NCI-H2227 (cell line): ENCODE data around the gene RBM6.
"Not testable (repeated sequence)": the region's sequence is repeated elsewhere in the genome, so short reads cannot be mapped to it uniquely, and the experiment has no call there.

Experiments
- DNase-seq: peaks from one replicate; lab custom pipeline; 2025; ENCODE audit not compliant: unreplicated experiment; lab: John Stamatoyannopoulos, UW

The RBM6 gene, protein sequence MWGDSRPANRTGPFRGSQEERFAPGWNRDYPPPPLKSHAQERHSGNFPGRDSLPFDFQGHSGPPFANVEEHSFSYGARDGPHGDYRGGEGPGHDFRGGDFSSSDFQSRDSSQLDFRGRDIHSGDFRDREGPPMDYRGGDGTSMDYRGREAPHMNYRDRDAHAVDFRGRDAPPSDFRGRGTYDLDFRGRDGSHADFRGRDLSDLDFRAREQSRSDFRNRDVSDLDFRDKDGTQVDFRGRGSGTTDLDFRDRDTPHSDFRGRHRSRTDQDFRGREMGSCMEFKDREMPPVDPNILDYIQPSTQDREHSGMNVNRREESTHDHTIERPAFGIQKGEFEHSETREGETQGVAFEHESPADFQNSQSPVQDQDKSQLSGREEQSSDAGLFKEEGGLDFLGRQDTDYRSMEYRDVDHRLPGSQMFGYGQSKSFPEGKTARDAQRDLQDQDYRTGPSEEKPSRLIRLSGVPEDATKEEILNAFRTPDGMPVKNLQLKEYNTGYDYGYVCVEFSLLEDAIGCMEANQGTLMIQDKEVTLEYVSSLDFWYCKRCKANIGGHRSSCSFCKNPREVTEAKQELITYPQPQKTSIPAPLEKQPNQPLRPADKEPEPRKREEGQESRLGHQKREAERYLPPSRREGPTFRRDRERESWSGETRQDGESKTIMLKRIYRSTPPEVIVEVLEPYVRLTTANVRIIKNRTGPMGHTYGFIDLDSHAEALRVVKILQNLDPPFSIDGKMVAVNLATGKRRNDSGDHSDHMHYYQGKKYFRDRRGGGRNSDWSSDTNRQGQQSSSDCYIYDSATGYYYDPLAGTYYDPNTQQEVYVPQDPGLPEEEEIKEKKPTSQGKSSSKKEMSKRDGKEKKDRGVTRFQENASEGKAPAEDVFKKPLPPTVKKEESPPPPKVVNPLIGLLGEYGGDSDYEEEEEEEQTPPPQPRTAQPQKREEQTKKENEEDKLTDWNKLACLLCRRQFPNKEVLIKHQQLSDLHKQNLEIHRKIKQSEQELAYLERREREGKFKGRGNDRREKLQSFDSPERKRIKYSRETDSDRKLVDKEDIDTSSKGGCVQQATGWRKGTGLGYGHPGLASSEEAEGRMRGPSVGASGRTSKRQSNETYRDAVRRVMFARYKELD

DNA sequence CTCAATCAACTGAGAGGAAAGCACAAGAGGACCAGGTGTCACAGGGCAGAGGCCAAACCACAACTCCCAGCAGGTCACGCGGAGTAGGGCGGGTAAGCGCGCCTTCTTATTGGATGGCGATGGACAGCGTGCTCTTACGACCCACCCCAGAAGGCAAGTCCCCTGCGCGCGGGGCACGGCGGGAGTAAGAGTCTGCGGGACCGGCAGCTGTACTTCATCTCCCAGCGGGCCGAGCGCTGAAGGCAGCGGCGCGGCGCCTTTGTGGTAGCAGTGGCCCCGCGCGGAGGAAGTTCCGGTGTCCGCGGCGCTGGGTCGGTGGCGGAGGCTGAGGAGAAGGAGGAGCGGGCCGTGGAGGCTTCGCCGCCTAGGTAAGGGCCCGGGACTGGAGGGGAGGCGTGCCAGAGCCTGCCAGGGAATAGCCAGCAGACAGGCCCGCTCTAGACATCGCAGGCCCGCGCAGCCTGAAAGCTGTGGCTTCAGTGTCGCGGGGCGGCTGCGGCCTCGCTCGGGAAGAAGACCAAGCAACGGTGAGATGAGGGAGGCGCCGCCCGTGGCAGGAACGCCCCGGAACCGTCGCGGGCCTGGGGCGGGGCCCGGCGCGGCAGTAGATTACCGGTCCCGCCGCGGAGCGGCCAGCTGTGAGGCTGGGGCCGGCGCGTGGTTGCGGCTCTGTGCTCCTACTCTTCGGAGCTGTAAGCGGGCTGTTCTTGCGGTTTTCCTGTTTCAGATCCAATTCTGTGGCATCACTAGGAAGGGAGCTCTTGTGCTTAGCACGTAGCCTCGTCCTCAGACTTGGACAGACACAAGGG lies at the start of gene RBM6:
RBM6 (plus strand) TSS at position 293 of the 809 bp plus-strand sequence. CDS start 22,492 bp downstream, outside the sequence.
- peak; percentile 95 for DNase-seq

DNA sequence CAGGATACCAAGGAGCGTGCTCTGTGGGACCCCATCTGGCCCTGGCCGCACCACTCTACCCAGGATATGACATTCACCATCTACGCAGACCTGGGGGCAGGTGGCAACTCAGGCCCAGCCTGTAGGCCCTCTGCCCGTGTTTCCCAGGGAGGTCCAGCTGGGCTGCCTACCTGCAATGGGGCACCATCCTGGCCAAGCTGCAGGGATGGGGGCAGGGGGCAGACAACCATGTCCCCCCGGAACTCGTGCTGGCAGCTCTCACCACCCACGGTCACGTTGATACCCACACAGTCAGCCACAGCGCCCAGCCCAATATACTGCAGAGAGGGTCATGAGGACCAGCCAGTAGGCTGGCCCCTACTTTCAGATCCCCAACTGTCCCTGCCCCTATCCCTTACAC lies 44.2 kb upstream of the RBM6 start:
- DNase-seq: no peak

DNA sequence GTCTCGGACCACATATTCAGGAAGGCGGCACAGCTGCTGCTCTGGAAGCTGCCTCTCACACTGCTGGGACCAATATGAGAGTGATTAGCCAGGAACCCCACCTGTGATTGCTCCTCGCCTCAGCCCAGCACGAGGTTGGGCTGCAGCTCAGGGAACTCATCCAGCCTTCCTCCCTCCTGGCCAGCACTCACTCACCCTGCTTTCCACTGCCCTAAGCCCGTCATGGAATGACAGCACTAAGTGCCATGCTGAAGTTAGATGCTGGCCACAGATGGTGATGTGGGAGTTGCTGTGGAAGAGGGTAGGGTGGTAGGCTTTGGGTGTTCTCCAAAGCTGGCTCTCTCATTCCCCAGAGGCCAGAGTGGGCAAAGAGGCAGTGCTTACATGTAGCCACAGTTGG lies 43.6 kb upstream of the RBM6 start:
- no peak for DNase-seq

DNA sequence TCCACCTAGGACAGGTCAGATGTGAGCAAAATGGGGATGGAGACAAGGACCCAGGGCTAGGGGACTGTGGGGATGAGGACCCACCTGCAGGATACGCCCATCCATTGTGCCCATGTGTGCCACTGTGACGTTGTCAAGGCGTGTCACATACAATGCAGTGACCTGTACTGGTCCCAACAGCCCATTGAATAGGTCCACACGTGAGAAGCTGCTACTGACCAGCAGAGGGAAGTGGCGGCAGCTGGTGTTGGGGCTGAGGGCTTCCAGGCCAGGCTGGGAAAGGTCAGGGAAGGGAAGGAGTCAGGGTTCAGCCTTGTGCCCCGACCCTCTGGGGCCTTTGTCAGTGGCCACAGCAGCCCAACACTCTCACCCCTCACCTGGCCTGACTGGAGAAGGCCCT lies 41.0 kb upstream of the RBM6 start:
- no peak for DNase-seq

DNA sequence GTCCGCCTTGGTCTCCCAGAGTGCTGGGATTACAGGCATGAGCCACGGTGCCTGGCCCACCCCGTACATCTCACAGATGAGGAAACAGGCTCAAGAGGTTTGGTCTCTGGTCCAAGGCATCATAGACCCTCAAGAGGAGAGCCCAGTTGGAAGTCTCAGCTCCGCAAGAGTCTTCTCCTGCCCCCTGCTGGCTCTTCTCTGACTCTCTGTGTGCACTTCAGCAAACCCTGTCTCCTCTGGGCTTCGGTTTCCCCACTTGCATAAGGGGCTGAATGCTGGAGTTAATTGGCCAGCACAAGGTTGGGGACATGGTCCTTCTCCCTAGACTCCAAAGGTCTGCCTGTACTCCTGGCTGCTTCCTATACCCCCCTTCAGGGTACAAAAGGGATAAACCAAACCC lies 40.1 kb upstream of the RBM6 start:
- DNase-seq: no peak

DNA sequence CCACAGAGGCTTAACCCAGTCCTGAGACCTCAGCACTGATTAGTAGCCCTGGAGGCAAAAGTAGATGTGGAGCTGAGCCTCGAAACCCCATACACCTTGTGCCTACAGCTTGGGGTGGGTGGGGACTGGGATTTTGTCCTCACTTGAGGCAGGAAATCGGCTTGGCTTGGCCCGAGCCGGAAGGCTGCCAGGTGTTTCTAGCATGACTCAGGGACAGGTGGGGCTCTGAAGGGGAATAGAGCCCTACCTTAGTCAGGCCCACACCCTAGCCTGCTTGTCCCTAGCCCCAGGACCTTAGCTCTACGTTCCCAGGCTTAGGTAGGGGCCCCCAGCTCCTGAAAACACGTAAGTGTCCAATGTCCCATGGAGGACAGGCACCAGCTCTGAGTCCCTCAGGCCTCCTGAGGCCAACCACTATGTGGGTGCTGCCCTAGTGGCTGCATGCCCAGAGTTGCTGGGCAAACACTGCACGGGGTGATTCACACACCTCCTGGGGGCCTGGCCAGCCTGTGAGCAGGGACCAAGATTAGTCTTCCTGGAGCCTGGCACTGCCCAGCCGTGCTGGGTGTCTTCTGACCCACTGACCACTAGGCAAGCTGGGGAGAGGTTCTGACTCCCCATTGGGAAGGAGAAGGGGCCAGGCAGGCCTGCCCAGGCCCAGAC lies 39.3 kb upstream of the RBM6 start:
- no peak for DNase-seq

DNA sequence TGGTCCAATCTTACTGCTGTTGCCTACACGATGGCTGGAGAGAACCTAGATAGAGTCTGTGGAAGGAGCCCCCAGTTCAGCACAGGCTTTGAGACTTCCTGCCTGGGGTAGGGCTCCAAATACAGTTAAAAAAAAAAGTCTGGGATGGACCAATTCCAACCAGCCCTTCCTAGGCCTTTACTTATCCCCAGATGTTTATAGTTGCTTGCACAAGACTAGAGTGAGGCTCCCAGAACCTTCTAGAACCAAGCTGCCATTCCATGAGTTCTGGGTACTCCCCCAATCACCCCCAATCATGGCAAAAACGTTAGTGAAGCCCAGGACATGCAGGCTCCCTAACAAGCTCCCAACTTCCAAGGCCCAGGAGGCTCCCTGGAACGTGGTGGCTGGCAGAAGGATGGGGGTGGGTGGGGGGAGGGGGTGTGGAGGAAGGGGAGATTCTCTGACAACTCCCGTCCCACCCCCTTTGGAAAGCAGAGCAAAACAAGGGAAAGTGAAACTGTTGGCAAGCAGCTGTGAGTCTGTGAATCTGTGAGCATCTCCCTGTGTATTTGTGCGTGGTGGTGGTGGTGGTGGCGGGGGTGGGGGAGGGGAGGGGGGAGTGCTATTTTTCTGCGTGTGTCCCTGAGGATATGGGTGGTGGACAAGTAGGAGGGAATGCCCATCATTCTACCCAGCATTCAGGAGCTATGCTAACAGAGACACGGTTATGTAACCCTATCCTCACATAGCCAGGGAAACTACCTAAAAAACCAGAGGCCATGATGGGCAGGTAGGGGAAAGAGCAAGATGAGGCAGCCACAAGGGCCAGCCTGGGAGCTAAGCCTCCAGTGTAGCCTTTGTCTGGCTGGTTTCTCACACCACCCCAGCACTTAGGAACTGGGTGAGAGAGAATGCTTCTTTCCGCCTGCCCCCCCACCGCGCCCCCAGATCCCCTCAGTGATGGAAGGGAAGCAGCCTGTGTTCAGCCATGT lies 38.3 kb upstream of the RBM6 start:
- DNase-seq: no peak

DNA sequence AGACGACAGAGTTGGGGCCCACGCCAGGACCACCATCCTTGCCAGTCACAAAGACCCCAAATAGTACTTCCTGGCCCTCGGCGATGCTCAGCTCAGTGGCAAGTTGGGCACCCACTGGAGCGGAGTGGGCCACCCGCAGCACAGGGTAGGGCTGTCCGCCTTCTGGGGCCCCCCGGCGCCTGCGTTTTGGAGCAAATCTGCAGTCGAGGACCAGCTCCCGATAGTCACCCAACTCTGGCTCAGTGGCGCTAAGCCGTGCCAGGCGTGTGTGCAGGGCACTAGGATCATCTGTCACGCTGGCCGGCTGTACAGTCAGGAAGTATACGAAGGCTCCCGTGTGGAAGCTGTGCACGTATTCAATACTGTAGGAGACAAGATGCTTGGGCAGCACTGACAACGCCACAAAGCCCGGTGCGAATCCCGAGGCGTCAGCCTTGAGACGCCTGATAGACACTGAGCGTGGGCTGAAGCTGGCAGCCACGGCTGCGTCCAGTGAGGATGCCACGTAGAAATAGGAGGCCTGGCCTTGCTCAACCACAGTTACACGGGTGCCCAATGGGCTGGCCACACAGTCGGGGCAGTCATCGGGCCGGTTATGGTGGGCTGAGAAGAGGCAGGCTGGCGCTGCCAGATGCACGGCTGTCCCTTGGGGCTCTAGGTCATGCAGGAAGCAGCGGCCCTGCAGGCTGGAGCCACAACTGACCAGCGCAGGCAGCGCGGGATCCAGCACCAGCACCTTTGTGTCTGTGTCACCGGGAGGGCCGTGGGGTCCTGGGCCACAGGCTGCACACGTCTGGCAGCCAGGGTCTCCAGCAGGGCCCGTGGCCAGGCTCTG lies 37.2 kb upstream of the RBM6 start:
- DNase-seq: no peak

DNA sequence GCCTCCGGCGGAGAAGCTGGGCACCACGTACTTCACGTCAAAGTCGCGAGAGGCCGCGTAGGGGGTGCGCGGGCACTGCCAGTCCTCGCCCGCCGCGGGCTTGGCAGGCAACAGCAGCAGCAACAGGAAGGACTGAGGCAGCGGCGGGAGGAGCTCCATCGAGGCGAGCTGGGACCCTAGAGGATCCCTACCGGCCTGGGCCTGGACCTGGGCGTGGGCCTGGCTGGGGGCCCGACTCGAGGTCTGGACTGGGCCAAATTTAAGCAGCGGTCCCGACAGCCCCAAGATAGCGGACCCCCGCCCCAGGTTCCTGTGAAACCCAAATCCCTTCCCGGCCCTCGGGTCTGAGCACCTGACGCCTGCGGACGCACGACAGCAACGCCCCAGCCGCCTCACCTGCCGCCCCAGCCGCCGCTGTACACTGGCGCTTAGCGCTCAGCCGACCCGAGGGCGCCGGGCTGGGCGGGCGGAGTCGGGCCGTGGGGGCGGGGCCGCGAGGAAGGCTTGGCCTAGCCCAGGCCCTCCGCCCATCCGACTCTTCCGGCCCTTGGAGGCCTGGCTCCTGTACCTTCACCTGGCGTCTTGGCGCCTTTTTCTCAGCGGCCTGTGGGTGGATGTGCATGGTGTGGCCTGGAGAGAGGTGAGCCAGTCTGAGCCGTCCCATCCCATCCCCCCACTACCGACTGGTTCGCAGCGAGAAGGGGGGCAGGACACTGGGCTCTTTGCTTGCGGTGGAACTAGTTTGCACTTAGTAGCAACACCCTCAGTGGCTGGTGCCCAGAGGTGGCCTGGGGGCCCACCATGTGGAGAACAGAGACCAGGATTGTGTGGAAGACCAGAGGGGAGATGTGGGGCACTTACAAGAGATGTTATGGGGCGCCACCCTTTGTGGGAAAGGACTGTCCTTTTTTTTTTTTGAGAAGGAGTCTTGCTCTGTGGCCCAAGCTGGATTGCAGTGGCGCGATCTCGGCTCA lies 36.2 kb upstream of the RBM6 start, which contains the start of gene MST1R:
MST1R (minus strand) TSS at position 423 of the 974 bp plus-strand sequence; CDS start at position 159, 264 bp downstream.
- no peak for DNase-seq

DNA sequence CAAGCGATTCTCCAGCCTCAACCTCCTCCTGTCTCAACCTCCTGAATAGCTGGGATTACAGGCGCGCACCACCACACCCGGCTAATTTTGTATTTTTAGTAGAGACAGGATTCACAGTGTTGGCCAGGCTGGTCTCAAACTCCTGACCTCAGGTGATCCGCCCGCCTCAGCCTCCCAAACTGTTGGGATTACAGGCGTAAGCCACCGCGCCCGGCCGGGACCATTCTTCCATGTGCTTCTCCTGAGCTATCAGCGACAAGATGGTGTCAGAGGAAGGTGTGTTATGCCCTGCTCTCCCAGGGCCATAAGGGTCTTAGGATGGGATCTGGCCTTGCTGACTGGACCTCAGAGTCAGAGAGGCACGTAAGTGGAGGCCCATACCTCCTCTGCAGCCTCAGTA lies 35.5 kb upstream of the RBM6 start:
- DNase-seq: not testable (repeated sequence)

DNA sequence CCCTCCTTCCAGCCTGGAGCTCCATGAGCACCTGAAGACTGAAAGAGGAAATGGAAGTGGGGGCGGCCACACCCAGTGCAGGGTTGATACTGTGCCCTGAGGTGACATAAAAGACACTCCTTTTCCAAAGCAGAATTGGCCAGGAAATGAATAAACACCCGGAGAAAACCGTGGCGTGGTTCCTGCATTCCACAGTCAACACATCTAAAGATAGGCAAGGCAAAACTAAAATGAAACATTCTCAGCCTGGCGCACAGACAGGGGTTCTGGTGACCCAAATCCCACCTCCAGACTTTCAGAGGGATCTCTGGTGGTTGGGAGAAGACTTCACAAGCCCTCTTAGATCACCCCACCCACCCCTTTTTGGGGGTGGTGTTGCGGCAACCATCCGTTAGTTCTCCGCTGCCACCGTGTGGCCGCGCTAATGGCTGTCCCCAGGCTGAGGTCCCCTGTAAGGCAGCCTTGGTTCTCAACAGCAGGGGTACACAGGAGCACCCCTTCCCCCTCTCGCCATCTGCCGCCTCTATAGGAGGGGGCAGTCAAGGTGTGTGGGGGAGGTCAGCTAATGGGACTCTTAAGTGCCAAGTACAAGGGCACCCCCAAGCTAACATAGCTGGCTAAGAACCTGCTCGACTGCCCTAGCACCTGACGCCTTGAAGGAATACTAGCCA lies 33.7 kb upstream of the RBM6 start:
- DNase-seq: peak; percentile 47

DNA sequence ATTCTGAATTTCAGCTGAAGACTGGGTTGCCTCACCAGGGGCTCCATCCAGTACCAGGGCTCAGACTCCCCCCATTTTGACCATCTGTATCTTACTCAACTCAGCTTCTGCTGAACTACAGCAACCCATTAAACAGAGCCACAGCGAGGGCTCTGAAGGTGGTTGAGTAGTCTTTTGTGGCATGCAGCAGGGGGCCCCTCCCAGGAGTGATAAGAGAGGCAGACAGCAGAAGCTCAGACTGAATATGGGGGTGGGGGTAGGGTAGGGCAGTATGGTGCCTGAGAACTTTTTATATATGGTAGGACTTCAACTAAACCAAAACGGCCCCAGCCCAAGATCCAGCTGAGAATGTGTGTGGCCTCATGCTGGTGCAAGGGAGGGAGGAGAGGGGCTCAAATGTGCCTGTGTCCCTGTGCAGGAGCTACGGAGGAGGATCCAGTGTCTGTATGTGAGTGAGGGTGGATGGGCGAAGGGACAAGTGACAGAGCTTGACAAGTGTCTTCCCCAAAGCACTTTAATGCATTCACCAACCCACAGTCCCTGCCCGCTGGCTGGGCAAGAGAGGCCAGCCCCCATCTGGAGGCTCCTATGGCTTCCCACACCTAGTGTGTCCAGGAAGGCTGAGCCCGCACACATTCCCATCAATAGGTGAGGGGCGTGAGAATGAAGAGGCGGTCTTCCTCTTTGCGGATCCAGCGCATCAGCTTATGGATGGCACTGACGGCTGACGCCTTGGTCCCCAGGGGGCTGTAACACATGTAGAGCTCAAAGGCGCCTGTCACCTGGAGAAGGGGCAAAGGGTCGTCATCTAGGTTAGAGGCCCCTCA lies 31.4 kb upstream of the RBM6 start:
- no peak for DNase-seq

DNA sequence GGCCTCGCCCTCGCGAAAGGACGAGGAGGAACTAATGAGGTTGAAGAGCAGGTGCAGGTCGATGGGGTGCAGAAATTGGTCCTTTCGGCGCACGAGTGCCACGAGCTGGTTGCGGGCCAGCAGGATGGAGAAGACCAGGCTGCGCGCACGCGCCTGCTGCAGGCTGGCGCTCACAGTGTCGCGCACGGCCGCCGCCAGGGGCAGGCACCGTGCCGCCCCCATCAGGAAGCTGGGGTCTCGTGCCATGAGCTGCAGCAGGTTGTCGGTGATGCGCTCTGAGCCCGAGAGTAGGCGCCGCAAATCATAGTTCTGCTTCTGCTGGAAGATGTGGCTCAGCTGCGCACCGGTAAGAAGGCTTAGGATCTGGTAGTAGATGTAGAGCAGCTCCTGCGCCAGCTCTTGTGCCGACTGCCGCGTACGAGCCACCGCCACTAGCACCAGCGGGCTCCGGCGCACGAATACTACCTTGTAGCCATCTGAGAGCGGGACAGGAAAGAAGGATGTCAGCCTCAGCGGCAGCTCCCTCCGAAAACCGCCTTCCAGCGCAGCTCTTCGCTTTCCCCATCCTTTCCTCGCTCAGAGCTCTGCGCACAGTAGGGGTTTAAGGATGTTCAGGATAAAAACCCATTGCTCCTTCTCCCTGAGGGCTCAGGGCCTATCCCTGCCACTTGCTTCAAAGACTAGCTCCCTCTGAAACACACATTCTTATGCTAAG lies 29.4 kb upstream of the RBM6 start:
- no peak for DNase-seq

DNA sequence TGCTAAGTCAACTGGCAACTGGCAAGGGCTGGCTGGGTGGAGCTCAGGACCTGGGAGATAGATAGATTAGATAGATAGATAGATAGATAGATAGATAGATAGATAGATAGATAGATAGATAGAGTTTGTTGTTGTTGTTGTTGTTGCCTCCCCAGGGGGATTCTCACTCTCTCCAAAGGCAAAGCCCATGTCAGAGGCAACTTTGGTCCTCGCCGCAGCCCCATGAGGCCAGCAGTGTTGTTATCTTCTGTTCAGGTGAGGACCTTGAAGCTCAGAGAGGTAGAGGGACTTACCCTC lies 28.9 kb upstream of the RBM6 start:
- no peak for DNase-seq

DNA sequence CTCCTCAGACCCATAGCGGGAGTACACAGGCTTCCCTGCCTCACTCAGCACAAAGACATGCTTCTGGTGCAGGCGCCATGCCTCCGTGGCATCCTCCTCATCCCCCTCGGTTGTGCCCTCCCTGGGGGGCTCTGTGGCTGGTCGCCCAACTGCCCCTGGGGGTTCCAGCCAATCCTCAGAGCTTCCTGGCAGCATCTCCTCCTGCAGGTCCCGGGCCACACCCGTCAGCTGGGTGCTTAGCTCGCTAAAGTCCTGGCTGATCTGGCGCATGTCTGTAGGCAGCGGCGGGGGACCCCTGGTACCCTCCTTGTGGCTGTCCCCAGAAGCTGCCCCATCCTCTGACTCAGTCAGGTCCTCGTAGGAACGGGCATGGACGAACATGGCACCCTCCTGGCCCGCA lies 28.3 kb upstream of the RBM6 start:
- DNase-seq: no peak
